GM18507 (cell line): ENCODE measurements around the gene ZNF22.

Experiments used
- DNase-seq: peaks from one replicate; pipeline ENCODE4 v3.0.0; 2011; ENCODE audit warnings: low read depth; ENCODE audit not compliant: insufficient read length; ENCODE audit errors: extremely low spot score
- FAIRE-seq: peaks from 2 replicates; lab custom pipeline; 2011; peaks lifted over from hg19 to GRCh38; lab: Jason Lieb, UNC

ZNF22 gene

GRCh38 chr10:44963772-44964633 lies 36.7 kb upstream of the ZNF22 start:
- FAIRE-seq, result peak; percentile 82

GRCh38 chr10:44965104-44965503 lies 35.6 kb upstream of the ZNF22 start:
- no peak for FAIRE-seq
- no peak for DNase-seq

More at GRCh38 chr10:44963772-44964633, 36.7 kb upstream of the ZNF22 start:
- no peak for DNase-seq

- DNase-seq, result no peak
- FAIRE-seq, result peak; percentile 92
Measured at GRCh38 chr10:44965651-44966097, 35.0 kb upstream of the ZNF22 start.

GRCh38 chr10:44966129-44966815 lies 34.5 kb upstream of the ZNF22 start:
- no peak for DNase-seq
- FAIRE-seq, result no peak

GRCh38 chr10:44966816-44967509 lies 33.8 kb upstream of the ZNF22 start:
- FAIRE-seq (no peak), DNase-seq (no peak)

GRCh38 chr10:44967616-44968015 lies 33.1 kb upstream of the ZNF22 start:
- FAIRE-seq (peak; percentile 44), DNase-seq (no peak)

GRCh38 chr10:44968091-44968490 lies 32.6 kb upstream of the ZNF22 start:
- FAIRE-seq (peak; percentile 80), DNase-seq (no peak)

GRCh38 chr10:44968500-44969400 lies 32.0 kb upstream of the ZNF22 start:
- FAIRE-seq (peak; percentile 69), DNase-seq (no peak)

GRCh38 chr10:44969854-44970253 lies 30.9 kb upstream of the ZNF22 start:
- FAIRE-seq, result no peak

GRCh38 chr10:44970812-44971395 lies 29.8 kb upstream of the ZNF22 start:
- FAIRE-seq (no peak), DNase-seq (no peak)

More at GRCh38 chr10:44969854-44970253, 30.9 kb upstream of the ZNF22 start:
- no peak for DNase-seq

- no peak for FAIRE-seq
- DNase-seq, result no peak
Measured at GRCh38 chr10:44971434-44971833, 29.3 kb upstream of the ZNF22 start.

GRCh38 chr10:44971935-44972757 lies 28.6 kb upstream of the ZNF22 start:
- no peak for FAIRE-seq

GRCh38 chr10:44972874-44973306 lies 27.8 kb upstream of the ZNF22 start:
- no peak for DNase-seq
- no peak for FAIRE-seq

More at GRCh38 chr10:44971935-44972757, 28.6 kb upstream of the ZNF22 start:
- no peak for DNase-seq

- FAIRE-seq (peak; percentile 89), DNase-seq (no peak)
Measured at GRCh38 chr10:44973323-44974081, 27.2 kb upstream of the ZNF22 start.

GRCh38 chr10:44974082-44974627 lies 26.6 kb upstream of the ZNF22 start:
- FAIRE-seq, result no peak
- DNase-seq, result no peak

- peak; percentile 62 for DNase-seq
- peak; percentile 64 for FAIRE-seq
Measured at GRCh38 chr10:44974628-44975430, 25.9 kb upstream of the ZNF22 start.
